Islet precursor cell (in vitro differentiated cells): ENCODE data around the gene KRTAP29-1.

ENCODE experiments used
- DNase-seq: peaks from one replicate; pipeline ENCODE4 v3.0.0-alpha.2; 2018

KRTAP29-1 gene

GRCh38 chr17:41301916-41302901, at the start of gene KRTAP29-1:
Gene KRTAP29-1 (minus strand): TSS chr17:41302851. CDS start chr17:41302851, 0 bp downstream.
- DNase-seq = no peak

GRCh38 chr17:41351177-41351576, 48.5 kb upstream of the KRTAP29-1 start:
- no peak for DNase-seq

- peak; percentile 41 for DNase-seq
Observed at GRCh38 chr17:41350381-41350878, 47.8 kb upstream of the KRTAP29-1 start, which contains the start of gene KRT33A. Gene KRT33A (minus strand): TSS chr17:41350828. CDS start chr17:41350767, 61 bp downstream.

GRCh38 chr17:41347869-41348760, 45.5 kb upstream of the KRTAP29-1 start:
- DNase-seq = peak; percentile 51

- DNase-seq = peak; percentile 31
Observed at GRCh38 chr17:41346421-41346820, 43.8 kb upstream of the KRTAP29-1 start.

GRCh38 chr17:41345992-41346391, 43.3 kb upstream of the KRTAP29-1 start:
- peak; percentile 28 for DNase-seq

GRCh38 chr17:41343029-41343428, 40.4 kb upstream of the KRTAP29-1 start:
- peak; percentile 19 for DNase-seq

- no peak for DNase-seq
Observed at GRCh38 chr17:41340934-41341861, 38.5 kb upstream of the KRTAP29-1 start.

- peak; percentile 41 for DNase-seq
Observed at GRCh38 chr17:41340494-41340893, 37.8 kb upstream of the KRTAP29-1 start.

GRCh38 chr17:41339571-41340172, 37.0 kb upstream of the KRTAP29-1 start:
- peak; percentile 45 for DNase-seq

- peak; percentile 21 for DNase-seq
Observed at GRCh38 chr17:41338961-41339485, 36.4 kb upstream of the KRTAP29-1 start.

- no peak for DNase-seq
Observed at GRCh38 chr17:41335747-41336146, 33.1 kb upstream of the KRTAP29-1 start.

- peak; percentile 43 for DNase-seq
Observed at GRCh38 chr17:41334385-41335305, 32.0 kb upstream of the KRTAP29-1 start.

- DNase-seq = peak; percentile 36
Observed at GRCh38 chr17:41333836-41334235, 31.2 kb upstream of the KRTAP29-1 start.

GRCh38 chr17:41333098-41333497, 30.4 kb upstream of the KRTAP29-1 start:
- DNase-seq = peak; percentile 62

GRCh38 chr17:41332239-41332638, 29.6 kb upstream of the KRTAP29-1 start:
- peak; percentile 55 for DNase-seq

- peak; percentile 38 for DNase-seq
Observed at GRCh38 chr17:41331606-41332005, 29.0 kb upstream of the KRTAP29-1 start.

- peak; percentile 89 for DNase-seq
Observed at GRCh38 chr17:41329279-41329948, 26.8 kb upstream of the KRTAP29-1 start.

GRCh38 chr17:41328207-41328606, 25.6 kb upstream of the KRTAP29-1 start:
- peak; percentile 49 for DNase-seq
